ENCODE data around the gene MYH11.
A peak's percentile ranks its signal among the peaks of the same experiment; 100 is the strongest.
"Not testable (repeated sequence)": the region's sequence is repeated elsewhere in the genome, so short reads cannot be mapped to it uniquely, and the experiment has no call there.

Gene MYH11

GRCh38 chr16:15671530-15672117 is 185.2 kb downstream of the MYH11 start:
- in situ Hi-C loops (cut with HindIII; ENCODE audit: low pct_ligation_motif_present, low sequenced_read_pairs): no loop called here
- H3K27me3 ChIP-seq (replicated peaks): no peaks in the 10 kb centered on the region
- H3K27ac ChIP-seq: peak overlapping the region; percentile 85
- TF ChIP-seq CTCF (IDR thresholded peaks at IDR 0.05; ENCODE audit: low read depth, low read length, missing control alignments): no peak
- H3K4me3 ChIP-seq (ENCODE audit: low read depth, low read length): no peak overlapping the region
- H3K36me3 ChIP-seq (replicated peaks): peaks cover 32% of the 10 kb centered on the region
- no peak for DNase-seq

GRCh38 chr16:15667091-15667742 is 189.6 kb downstream of the MYH11 start:
- no peak overlapping the region for H3K27ac ChIP-seq
- no peak for DNase-seq
- no peak for TF ChIP-seq CTCF (IDR thresholded peaks at IDR 0.05; ENCODE audit: low read depth, low read length, missing control alignments)
- no peaks in the 10 kb centered on the region for H3K27me3 ChIP-seq (replicated peaks)
- H3K36me3 ChIP-seq (replicated peaks): peaks cover 51% of the 10 kb centered on the region
- no peak overlapping the region for H3K4me3 ChIP-seq (ENCODE audit: low read depth, low read length)
- in situ Hi-C loops (cut with HindIII; ENCODE audit: low pct_ligation_motif_present, low sequenced_read_pairs): no loop called here

- no peak for DNase-seq
- in situ Hi-C loops (cut with HindIII; ENCODE audit: low pct_ligation_motif_present, low sequenced_read_pairs): no loop called here
- TF ChIP-seq CTCF (IDR thresholded peaks at IDR 0.05; ENCODE audit: low read depth, low read length, missing control alignments): no peak
- H3K27me3 ChIP-seq (replicated peaks): no peaks in the 10 kb centered on the region
- peaks cover 50% of the 10 kb centered on the region for H3K36me3 ChIP-seq (replicated peaks)
- no peak overlapping the region for H3K4me3 ChIP-seq (ENCODE audit: low read depth, low read length)
- no peak overlapping the region for H3K27ac ChIP-seq
These were observed 191.7 kb downstream of the MYH11 start for GRCh38 chr16:15665107-15665506.

GRCh38 chr16:15660203-15660601 is 196.6 kb downstream of the MYH11 start:
- Histone ChIP-seq H3K36me3 (replicated peaks) (peaks cover 13% of the 10 kb centered on the region), H3K4me3 (ENCODE audit: low read depth, low read length) (no peak overlapping the region), H3K27ac (peak overlapping the region; percentile 62), H3K27me3 (replicated peaks) (no peaks in the 10 kb centered on the region)
- no peak for TF ChIP-seq CTCF (IDR thresholded peaks at IDR 0.05; ENCODE audit: low read depth, low read length, missing control alignments)
- in situ Hi-C loops (cut with HindIII; ENCODE audit: low pct_ligation_motif_present, low sequenced_read_pairs): no loop called here
- DNase-seq: no peak

GRCh38 chr16:15658556-15658955 is 198.3 kb downstream of the MYH11 start:
- Histone ChIP-seq H3K27ac (no peak overlapping the region), H3K27me3 (replicated peaks) (no peaks in the 10 kb centered on the region), H3K4me3 (ENCODE audit: low read depth, low read length) (no peak overlapping the region), H3K36me3 (replicated peaks) (peaks cover 7% of the 10 kb centered on the region)
- in situ Hi-C loops (cut with HindIII; ENCODE audit: low pct_ligation_motif_present, low sequenced_read_pairs): no loop called here
- no peak for TF ChIP-seq CTCF (IDR thresholded peaks at IDR 0.05; ENCODE audit: low read depth, low read length, missing control alignments)
- DNase-seq: no peak

GRCh38 chr16:15658149-15658548 is 198.7 kb downstream of the MYH11 start:
- no peak for TF ChIP-seq CTCF (IDR thresholded peaks at IDR 0.05; ENCODE audit: low read depth, low read length, missing control alignments)
- in situ Hi-C loops (cut with HindIII; ENCODE audit: low pct_ligation_motif_present, low sequenced_read_pairs): no loop called here
- Histone ChIP-seq H3K4me3 (ENCODE audit: low read depth, low read length) (no peak overlapping the region), H3K27me3 (replicated peaks) (no peaks in the 10 kb centered on the region), H3K36me3 (replicated peaks) (peaks cover 7% of the 10 kb centered on the region), H3K27ac (no peak overlapping the region)
- DNase-seq: no peak

GRCh38 chr16:15655561-15655960 is 201.3 kb downstream of the MYH11 start:
- H3K4me3 ChIP-seq (ENCODE audit: low read depth, low read length); H3K27ac ChIP-seq; in situ Hi-C loops (cut with HindIII; ENCODE audit: low pct_ligation_motif_present, low sequenced_read_pairs); DNase-seq; H3K27me3 ChIP-seq (replicated peaks); H3K36me3 ChIP-seq (replicated peaks): not testable (repeated sequence)
